Ovary (tissue), 3 donors: ENCODE data around the gene MAD1L1.

ENCODE experiments used
- EP300 ChIP-seq: sonication (generic); formaldehyde crosslinking; IDR thresholded peaks from one replicate; pipeline ENCODE4 v1.6.1; 2017; ENCODE audit warnings: antibody characterized with exemption
- POLR2A ChIP-seq: fragments of 450-650 bp; IDR thresholded peaks from one replicate; pipeline ENCODE4 v1.6.1; 2017; ENCODE audit warnings: antibody characterized with exemption, mild to moderate bottlenecking, moderate library complexity
- TF ChIP-seq, protein P1 (sequence below), 3 donors: fragments of 450-650 bp in 2 of 3; fragments of 200-600 bp in 1 of 3; IDR thresholded peaks; one replicate each; pipeline versions ENCODE4 v1.5.1 to v1.8.0; 2016 to 2022; ENCODE audit warnings: antibody characterized with exemption in 3 of 3, mild to moderate bottlenecking in 1 of 3
- donor health status: DM: no; HTN: no; CAD: no.

DNA sequence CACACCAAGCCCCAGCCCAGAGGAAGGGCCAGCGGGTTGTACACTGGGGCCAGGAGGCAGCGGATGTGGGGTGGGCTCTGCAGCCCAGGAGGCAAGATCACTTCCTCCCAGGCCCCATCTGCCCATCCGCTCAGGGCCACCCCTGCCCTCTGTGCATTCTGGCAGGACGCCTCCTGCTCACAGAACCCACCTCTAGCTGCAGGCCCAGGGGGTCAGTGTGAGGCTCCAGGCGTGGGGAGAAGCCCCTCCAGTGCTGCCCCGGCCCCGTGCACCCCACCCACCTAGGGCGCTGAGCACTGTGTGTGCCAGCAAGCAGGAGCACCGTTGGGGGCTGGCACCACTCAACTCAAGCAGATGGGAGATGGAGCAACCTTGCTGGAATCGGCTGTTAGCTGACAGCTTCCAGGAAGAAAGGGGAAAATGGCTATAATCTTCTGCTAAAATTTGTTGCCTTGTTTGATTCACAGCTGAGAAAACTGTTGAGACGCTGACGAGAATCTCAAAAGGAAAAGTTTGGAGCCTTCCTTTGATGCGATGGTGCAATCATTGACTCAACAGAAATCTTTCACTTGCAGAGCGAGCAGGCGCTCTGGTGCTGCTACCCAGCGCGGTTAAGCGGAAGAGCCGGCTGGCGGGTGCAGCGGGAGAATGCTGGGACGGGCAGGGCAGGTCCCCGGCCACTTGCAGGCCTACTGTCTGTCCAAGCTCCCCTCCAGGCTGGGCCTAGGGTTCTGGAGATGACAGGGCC is 286.5 kb downstream of the MAD1L1 start:
- TF ChIP-seq EP300 (no peak), POLR2A (no peak)
- TF ChIP-seq, protein P1, sequence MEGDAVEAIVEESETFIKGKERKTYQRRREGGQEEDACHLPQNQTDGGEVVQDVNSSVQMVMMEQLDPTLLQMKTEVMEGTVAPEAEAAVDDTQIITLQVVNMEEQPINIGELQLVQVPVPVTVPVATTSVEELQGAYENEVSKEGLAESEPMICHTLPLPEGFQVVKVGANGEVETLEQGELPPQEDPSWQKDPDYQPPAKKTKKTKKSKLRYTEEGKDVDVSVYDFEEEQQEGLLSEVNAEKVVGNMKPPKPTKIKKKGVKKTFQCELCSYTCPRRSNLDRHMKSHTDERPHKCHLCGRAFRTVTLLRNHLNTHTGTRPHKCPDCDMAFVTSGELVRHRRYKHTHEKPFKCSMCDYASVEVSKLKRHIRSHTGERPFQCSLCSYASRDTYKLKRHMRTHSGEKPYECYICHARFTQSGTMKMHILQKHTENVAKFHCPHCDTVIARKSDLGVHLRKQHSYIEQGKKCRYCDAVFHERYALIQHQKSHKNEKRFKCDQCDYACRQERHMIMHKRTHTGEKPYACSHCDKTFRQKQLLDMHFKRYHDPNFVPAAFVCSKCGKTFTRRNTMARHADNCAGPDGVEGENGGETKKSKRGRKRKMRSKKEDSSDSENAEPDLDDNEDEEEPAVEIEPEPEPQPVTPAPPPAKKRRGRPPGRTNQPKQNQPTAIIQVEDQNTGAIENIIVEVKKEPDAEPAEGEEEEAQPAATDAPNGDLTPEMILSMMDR (IDR thresholded peaks at IDR 0.05) = no peak
